NCI-H1417 treated with DMSO at 0.1 percent for 48 hours (cell line): Measurements from ENCODE around the gene FGGY.
"Not testable (repeated sequence)": the region's sequence is repeated elsewhere in the genome, so short reads cannot be mapped to it uniquely, and the experiment has no call there.

Experiments
- DNase-seq: peaks from one replicate; lab custom pipeline; 2025; lab: John Stamatoyannopoulos, UW

Gene FGGY

DNA sequence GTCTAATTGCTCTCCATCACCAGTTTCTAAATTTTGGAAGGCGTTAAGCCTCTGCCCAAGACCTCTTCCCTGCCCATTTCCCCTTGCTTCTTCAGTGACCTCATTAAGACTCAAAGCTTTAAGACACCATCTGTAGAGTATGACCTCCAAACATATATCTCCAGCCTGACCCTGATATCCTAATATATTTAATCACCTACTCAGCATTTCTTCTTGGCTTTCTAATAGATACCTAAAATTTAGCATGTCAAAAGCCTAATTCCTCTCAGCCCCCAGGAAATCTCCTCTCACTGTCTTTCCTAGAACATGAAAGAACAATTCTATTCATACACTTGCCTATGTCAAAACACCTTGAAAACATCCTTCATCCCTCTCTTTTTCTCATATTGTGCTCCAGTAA lies 282.3 kb downstream of the FGGY start:
- no peak for DNase-seq

DNA sequence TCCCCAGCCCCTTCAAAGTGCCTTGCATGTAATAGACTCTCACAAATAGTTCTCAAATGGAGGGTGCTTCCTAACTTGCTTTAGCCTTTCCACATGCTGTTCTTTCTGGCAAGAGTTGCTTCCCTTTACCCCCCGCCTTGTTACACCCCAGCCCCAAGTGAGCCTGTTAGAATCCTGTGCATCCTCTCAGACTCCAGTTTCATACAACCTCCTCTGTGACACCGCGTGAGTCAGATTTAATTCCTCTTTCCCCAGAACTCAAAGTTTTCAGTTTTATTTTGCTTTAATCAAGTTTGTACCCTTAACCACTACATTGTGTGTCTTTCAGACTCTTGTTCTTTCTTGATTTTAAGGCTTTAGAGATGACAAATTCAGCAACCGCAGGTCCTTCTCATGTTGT lies 283.4 kb downstream of the FGGY start:
- no peak for DNase-seq

DNA sequence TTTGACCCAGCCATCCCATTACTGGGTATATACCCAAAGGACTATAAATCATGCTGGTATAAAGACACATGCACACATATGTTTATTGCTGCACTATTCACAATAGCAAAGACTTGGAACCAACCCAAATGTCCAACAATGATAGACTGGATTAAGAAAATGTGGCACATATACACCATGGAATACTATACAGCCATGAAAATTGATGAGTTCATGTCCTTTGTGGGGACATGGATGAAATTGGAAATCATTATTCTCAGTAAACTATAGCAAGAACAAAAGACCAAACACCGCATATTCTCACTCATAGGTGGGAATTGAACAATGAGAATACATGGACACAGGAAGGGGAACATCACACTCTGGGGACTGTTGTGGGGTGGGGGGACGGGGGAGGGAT lies 295.5 kb downstream of the FGGY start:
- not testable (repeated sequence) for DNase-seq

DNA sequence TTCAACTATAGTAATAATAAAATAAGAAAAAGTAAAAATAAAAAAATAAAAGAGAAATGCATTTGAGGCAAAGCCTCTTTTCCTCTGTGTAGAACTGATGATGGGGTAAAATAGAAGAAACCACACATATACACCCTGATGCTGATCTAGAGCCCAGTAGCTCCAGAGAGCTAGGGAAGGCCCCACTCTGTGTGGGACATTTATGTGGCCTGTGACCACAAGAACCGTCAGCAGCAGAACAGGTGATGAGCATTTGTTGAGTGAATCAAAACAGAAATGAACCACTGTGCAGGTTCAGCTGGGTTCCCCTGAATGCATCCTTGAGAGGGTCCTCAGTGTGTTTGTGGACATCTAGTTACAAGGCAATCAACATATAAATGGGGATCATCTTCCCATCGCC lies 296.0 kb downstream of the FGGY start:
- DNase-seq = no peak

DNA sequence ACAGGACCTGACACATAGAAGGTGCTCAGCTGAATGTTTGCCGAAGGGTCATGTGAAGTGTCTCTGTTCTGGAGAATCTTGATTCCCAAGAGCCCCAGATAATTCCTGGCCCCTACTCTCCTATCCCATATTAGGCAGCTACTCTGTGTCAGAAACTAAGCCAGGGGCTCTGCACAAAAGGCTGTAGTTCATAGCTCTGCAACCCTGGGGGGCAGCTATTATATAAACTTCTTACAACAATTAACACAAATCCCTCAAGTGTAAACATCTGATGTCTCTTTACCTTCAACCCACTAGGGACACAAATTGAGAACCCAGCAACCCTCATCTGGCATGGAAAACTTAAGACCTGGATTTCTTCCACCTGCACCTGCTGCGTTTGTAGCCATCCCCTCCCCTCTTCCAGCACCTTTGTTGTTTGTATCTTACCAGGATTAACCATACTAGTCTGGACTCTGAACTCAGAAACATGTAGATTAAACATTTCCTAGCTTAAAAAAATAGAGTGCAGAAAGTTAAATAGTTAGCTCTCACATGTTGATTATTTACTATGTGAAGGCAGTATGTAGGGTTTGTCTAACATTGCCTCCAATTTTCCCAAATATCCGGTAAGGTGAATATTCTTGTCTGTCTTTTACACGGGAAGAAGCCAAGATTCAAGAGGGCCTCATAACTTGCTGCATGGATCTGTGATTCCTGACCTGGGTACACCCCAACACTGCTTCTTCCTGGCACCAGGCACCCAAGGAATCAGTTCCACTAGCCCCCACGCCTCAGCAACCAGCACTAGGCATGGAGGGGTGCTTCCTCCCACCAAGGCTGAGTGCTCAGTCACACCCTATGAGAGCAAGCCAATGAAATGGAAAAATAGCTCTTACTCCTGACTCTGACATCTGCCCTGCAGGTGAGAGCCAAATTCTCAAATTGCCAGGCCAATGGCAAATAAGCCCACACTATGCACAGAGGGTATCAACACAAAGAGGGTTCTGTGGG lies 297.2 kb downstream of the FGGY start:
- no peak for DNase-seq

DNA sequence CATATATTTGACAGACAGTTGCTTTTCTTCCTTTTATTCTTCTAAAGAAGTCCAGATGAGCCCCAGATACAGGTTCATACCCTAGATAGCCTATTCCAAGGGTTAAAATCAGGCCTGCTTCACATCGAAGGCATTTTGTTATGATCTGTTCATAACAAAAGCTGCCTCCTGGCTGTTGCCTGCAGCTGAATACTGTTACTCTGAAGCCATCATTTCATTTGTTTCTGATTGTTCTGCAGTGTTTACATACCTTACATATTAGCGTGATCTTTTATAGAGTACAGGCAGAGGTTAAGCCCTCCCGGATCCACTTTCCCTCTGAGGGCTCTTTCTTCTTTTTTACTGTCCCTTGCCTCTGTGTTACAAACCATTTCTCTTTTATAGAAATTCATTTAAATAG lies 298.9 kb downstream of the FGGY start:
- DNase-seq = no peak

DNA sequence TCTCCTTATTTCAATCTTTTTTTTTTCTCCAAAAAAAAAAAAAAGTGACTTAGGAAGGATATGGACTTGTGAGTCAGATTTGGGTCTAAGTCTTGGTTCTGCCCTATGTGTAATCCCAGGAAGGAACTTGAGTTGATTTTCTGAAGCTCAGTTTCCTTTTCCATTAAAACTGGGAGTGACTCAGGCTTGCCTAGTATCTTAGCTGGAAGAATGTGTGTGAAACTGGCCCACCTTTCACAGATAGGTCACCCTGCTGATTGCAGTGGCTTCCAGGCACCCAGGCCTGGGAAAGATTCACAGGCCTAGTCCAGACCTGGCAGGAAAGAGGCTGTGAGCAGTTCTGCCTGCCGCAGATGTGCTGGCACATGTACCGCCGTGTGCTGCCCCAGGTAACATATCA lies 299.5 kb downstream of the FGGY start:
- no peak for DNase-seq

DNA sequence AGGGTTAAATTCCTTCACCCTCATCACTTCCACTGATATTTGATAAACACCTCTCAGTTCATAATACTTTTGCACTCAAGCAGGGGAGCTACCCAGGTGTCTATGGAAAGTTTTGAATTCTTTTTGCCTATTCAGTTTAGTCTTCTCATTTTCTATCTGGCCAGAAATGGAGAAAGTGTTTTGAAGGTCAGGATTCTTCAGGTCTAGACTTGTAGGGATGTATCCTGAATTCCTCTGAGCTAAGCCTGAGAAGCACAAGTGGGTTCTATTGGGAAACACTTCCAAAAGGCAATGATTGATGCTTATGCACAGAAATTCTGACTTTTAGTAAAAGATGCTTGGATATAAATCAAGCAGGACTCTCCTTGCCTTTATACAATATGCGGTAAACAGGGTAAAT lies 300.1 kb downstream of the FGGY start:
- DNase-seq = no peak

DNA sequence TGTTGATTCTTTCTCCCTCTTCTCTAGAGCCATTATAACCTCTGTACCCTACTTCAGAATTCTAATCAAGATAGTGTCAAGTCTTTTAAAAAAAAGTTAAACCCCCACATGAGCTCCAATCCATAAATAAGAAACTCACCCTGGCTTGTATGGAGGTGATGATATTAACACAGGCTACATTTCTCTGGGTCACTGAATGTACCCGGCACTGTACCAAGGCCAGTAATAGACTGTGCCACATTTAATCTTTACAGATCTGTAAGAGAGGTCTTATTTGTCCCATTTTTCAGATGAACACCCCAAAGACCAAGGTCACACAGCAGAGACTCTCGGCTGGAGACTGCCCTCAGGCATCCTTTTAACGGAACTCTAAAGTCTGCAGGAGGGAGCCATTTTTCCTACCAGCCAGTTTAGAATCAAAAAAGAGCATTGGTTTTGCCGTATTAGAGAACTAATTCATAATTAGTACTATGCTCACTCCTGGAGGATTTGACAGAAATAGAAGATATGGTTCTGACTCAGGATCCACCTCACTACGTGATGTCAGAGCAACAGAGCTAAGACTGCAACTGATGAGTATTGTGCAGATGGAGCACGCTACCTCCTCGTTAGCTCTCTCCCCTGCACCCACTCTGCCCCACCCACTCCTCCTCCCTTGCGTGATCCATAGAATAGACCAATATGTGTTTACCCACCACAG lies 300.7 kb downstream of the FGGY start:
- DNase-seq = no peak

DNA sequence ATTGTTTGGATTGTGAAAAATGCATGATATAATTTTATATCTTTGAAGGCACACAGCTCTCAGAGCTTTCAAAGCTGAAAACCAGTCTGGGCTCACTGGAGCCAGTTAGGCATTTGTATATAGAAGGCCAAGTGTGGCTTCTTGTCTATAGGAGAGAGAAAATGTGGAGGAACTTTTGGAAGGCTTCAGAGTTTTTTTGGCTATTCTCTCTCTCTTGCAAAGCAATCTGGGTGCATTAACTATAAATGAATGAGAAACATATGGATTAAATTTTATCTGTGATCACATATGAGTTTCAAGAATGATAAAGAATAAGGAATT lies 301.2 kb downstream of the FGGY start:
- DNase-seq = no peak

DNA sequence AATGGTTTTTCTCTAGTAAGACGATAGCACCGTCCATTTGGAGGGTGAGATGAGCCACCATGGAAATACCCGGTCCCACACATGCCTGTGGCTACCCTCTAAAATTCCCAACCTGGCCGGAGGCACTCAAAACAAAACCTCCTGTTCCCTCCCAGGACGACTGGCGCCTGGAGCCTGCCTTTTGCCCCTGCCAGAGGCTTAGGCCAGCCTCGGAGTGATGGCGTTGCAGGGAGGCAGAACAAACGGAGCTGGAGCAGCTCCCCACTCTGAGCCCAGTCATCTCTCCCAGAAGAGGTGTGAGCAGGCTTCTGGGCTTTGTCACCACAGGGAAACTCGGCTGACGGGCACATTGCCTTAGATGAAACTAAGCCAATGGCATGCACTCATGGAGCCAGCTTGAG lies 304.1 kb downstream of the FGGY start:
- DNase-seq = no peak

DNA sequence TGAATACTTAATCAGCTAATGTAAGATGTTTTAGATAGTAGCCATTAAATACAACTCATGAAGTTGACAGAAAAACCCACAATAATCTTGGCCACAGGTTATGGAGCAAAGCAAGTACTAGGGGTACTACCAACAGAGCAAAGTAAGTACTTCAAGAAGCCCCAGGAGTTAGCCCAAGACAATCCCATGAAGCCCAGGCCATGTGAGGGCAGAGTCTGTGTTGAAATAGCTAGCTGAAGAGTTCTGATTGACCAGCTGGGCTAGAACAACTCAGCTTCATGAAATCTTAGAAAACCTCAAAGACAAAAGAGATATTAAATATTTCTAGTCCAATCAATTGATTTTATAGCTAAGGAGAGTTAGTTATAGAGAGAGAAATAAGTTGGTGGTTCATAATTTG lies 304.9 kb downstream of the FGGY start:
- no peak for DNase-seq

DNA sequence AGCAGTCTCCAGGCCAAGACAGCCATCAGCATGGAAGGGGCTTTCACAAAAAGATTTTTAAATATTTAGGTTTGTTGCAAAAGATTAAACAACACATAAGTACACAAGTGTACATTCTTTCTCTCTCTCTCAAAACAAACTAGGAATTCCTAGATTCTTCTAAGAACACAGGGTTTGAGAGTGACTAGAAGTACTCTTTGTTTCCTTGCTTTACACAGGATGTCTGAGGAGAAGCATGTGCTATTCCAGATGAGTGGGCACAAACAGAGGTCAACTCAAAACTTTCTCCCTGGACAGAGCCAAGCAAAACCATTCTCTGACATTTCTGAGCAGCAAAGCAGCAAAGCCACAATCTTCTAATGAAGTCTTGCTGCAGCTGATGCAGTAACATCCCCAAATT lies 307.3 kb downstream of the FGGY start:
- DNase-seq = no peak

DNA sequence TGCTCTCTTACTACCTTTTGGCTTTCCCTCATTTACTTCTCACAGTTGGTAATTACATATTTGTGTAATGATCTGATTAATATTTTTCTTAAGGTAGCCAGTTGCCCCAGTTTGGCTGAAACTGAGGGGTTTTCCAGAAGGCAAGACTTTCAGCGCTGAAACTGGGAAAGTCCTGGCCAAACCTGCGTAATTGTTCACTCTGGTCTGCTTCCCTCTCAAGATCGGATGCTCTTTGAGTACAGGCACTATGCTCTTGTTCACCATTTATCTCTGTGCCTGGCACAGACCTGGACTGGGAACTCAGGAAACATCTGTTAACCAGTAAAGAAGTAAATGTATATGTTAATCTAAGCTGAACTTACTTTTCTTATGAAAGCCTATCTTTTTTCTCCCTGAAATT lies 308.3 kb downstream of the FGGY start:
- no peak for DNase-seq

DNA sequence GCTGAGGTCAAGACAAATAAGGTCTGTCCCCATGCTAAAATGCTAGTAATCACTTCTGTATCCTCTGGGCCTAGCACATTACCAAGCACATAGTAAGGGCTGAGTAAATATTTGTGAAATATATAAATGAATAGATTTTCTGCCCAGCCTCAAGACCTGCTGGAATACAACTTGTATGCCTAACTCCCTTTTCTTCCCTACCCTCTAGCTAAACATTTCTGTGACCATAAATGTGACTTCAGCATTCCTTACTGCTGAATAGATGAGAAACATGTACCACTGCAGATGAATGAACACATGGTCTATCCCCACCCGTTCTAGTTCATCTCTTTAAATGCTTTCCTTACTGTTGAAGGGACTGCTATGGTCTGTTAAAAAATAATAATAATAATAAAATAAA lies 308.9 kb downstream of the FGGY start:
- no peak for DNase-seq

DNA sequence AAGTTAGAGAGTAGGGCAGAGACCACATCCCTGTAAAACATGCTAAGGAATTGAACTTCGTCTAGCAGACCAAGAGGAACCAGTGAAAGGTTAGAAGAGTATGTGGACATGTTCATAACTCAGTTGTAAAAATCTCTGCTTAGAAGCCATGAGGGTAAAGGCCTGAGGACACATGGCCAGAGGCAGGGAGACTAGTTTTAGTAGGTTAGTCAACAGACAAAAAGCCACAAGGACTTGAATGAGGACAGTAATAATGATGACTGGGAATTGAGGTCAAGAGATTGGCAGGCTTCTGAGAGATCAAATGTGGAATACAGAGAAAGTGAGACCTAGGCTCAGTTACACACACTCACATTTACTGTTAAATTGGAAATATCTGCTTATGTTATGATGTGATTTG lies 312.4 kb downstream of the FGGY start:
- no peak for DNase-seq

DNA sequence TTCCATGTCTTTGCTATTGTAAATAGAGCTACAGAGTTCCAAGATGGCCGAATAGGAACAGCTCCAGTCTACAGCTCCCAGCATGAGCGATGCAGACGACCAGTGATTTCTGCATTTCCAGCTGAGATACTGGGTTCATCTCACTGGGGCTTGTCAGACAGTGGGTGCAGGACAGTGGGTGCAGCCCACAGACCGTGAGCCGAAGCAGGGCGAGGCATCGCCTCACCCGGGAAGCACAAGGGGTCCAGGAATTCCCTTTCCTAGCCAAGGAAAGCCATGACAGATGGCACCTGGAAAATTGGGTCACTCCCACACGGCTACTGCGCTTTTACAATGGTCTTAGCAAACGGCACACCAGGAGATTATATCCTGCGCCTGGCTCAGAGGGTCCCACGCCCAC lies 313.6 kb downstream of the FGGY start:
- not testable (repeated sequence) for DNase-seq

DNA sequence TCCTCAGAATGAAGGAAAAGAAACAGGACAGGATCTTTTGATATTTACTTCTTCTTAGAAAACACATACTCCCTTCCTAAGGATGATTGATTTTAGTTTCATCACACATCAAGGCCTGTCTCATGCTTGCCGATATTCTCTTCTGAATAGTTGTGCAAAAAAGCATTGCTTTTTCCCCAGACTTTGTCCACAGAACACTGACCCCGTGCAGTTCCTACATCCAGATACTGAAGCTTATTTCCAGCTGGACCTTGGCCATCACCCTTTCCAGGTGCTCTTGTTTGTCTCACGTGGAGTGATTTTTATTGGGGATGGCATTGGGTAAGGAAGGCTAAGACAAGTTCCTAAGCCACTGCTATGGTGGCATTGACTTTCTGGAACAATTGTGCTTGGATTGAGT lies 320.5 kb downstream of the FGGY start:
- no peak for DNase-seq

DNA sequence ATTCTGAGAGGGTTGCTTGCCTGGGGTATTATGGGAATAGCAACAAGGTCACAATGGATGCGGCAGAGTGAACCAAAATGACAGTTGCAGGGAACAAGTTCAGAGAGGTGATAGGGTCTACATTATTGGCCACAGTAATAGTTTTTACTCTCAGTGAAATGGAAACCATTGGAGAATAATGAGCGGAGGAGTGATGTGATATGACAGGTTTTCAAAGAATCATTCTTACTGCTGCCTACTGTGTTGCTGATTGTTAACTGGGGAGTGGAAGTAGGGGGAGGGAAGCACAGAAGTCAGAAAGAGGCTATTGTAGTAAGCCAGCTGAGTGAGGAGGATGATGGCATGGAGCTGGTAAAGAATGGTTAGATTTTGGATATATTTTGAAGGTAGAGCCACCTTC lies 322.7 kb downstream of the FGGY start:
- no peak for DNase-seq

DNA sequence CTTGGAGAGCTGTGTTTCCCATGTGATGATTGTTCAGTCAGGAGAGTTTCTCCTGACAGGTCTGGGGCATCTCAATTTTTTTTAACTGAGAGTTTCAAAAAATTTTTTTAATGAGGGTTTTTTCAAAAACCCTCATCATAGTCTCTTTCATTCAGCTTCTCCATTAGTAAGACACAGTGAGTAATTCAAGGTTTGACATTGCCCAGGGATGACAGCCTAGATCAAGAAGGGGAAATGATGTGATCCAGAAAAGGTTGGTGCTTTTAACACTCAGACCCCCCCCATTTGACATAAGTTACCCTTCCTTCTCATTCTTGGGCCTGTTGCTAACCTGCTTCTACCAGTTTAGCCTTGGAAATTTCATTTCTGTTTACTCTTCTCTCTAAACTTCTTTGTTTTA lies 328.5 kb downstream of the FGGY start:
- DNase-seq = no peak

DNA sequence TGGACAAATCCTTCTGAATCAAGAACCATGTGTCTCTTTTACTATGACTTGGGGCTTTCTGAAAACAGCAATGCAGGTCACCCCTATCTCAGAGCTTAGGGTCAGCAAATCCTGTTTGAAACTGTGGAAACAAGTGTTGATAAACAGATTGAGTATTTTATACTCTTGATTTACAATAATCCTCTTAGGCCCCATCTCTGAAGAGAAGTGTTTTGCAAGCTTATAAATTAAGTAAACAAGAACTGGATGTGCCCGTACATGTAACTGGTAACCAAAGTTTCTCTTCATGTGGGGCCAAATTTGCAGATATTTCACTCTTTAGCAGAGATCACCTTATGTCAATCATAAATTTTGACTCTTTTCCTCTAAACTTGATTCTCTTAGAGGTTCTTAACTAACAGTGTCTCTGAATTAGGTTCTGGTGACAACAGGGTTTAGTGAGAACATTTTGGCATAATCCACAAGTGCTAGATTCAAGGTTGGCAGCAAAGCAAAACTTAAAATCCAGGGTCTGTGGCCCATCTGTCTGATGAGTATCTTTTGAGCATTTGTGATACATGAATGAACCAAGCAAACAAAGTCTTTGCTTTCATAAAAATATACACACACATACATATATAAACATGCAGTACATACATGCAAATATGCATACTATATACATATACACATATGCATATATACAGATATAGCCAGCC lies 334.8 kb downstream of the FGGY start:
- DNase-seq = no peak

DNA sequence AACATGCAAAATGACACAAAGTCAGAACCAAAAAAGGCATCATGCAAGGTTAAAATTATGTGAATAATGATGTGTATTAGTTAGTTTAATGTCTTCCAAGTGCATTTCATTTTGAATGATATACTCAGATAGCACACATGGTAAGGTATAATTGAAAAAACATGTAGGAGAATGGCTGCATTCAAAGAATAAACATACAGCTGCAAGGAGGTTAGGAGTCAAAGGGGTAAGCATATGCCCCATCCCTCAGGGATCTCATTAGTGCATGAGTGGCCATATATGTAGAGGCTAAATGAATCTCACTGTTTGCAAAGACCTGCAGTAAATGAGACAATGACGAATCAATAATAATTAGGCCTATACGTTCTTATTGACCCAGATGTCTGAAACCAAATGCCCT lies 338.2 kb downstream of the FGGY start:
- DNase-seq = no peak

DNA sequence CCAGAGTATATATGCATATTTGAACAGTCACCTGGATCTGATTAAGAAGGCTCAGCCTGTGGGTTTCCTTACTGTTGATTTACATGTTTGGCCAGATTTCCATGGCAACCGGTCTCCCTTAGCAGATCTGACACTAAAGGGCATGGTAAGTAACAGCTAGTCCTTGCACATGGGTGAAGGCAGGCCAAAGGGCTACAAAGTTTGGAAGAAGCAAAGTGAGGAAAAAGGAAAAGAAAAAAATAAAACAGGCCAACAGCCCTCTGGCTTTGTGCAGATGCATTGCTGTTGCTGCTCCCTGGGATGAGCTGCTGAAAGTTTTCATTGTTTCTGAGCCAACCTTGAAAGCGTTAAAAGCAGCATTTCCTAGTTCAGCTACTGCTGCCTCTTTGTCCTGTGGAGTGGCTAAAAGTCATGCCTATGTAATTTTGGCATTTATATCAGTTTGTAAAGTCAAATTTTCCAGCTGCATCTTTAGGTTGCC lies 341.4 kb downstream of the FGGY start:
- no peak for DNase-seq
